Measurements from ENCODE around the gene FHL2. TPM values are rescaled to one million over a fixed set of nuclear protein-coding genes. Genes with fewer than 3 reads are reported as not detected.

The FHL2 gene
- total and polyA plus RNA-seq, 4 experiments from 2014 or later, result 0.23 to 0.87 (median 0.33) TPM; not detected in 1

DNA sequence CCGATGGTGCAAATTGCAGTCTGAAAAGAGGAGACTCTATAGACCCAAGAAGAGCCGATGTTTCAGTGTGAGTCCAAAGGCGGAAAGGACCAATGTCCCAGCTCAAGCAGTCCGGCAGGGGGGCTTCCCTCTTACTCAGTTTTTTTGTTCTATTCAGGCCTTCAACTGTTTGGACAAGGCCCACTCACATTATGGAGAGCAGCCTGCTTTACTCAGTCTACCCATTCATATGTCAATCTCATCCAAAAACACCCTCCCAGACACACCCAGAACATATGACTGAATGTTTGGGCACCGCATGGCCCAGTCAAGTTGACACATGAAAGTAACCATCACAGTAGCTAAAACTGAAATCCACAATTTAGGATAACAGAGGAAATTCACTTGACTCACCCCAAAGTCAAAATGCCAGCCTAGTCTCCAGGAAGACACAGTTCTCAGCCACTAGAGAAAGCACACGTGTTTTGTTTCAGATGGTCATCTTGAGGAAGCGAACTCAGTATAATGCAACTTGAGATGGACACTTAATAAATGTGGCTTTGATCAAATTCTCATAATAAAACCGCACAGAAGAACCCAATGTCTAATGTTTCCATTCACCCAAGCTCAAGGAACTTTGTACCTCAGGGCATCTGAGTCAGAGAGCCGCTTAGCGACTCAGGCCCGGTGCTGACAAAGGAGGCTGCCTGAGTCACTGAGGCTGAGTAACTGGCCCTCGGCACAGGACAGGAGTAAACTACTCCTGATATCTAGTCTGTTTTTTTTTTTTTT, 2.4 kb downstream of the FHL2 start:
- no peak overlapping the region for H3K4me3 Mint-ChIP-seq
- H3K27me3 Mint-ChIP-seq, result peaks cover 18 to 27% of the 10 kb centered on the region in 2 donors
- no peak for DNase-seq
- Histone ChIP-seq H3K27me3 (ENCODE audit: insufficient read depth, low read length) (no peaks in the 10 kb centered on the region), H3K4me3 (ENCODE audit: low read length in 2 of 2) (no peak overlapping the region), H3K36me3 (ENCODE audit: insufficient read depth, low read length) (no peaks in the 10 kb centered on the region), H3K9me3 (ENCODE audit: control insufficient read depth in 1 of 2, low read length in 2 of 2) (no peaks in the 10 kb centered on the region), H3K4me1 (ENCODE audit: insufficient read depth, low read length) (peaks cover 13% of the 10 kb centered on the region), H3K27ac (ENCODE audit: low read depth, low read length) (no peak overlapping the region)
- H3K27ac Mint-ChIP-seq, result no peak overlapping the region
- H3K4me1 Mint-ChIP-seq, result peaks cover 0 to 10% (median 5%) of the 10 kb centered on the region in 4 donors
- ChIA-PET CTCF (ENCODE audit: partially characterized antibody) (no interaction called here), POLR2A (ENCODE audit: partially characterized antibody) (no interaction called here)
- intact Hi-C loops (cut with micrococcal nuclease), result no loop called here
- H3K9me3 Mint-ChIP-seq, result no peaks in the 10 kb centered on the region
- no peaks in the 10 kb centered on the region for H3K36me3 Mint-ChIP-seq

DNA sequence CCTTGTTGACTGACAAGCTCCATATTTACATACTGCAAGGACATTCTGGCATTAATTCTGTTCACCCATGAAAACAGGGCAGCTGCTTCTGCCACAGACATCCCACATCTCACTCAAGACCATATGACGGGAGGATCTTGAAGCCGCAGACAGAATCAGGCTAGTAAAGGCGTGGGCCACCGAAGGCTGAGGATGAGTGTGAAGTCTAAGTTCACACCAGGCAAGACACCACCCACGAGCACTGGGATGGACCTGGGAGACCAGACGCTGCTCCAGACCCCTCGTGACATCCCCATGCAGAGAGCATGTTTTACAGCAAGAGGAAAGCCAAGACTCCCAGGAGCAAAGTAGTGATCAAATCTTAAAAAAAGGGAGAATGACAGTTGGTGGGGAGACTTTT, 3.2 kb downstream of the FHL2 start:
- Mint-ChIP-seq H3K36me3 (no peaks in the 10 kb centered on the region), H3K27me3 (peaks cover 16 to 25% of the 10 kb centered on the region in 2 donors), H3K4me1 (peaks cover 0 to 10% (median 5%) of the 10 kb centered on the region in 4 donors), H3K4me3 (no peak overlapping the region), H3K9me3 (no peaks in the 10 kb centered on the region), H3K27ac (no peak overlapping the region)
- Histone ChIP-seq H3K4me3 (ENCODE audit: low read length in 2 of 2) (no peak overlapping the region), H3K4me1 (ENCODE audit: insufficient read depth, low read length) (peaks cover 13% of the 10 kb centered on the region), H3K9me3 (ENCODE audit: control insufficient read depth in 1 of 2, low read length in 2 of 2) (no peaks in the 10 kb centered on the region), H3K27me3 (ENCODE audit: insufficient read depth, low read length) (no peaks in the 10 kb centered on the region), H3K27ac (ENCODE audit: low read depth, low read length) (no peak overlapping the region), H3K36me3 (ENCODE audit: insufficient read depth, low read length) (no peaks in the 10 kb centered on the region)
- ChIA-PET CTCF (ENCODE audit: partially characterized antibody) (no interaction called here), POLR2A (ENCODE audit: partially characterized antibody) (no interaction called here)
- no peak for DNase-seq
- intact Hi-C loops (cut with micrococcal nuclease), result no loop called here

DNA sequence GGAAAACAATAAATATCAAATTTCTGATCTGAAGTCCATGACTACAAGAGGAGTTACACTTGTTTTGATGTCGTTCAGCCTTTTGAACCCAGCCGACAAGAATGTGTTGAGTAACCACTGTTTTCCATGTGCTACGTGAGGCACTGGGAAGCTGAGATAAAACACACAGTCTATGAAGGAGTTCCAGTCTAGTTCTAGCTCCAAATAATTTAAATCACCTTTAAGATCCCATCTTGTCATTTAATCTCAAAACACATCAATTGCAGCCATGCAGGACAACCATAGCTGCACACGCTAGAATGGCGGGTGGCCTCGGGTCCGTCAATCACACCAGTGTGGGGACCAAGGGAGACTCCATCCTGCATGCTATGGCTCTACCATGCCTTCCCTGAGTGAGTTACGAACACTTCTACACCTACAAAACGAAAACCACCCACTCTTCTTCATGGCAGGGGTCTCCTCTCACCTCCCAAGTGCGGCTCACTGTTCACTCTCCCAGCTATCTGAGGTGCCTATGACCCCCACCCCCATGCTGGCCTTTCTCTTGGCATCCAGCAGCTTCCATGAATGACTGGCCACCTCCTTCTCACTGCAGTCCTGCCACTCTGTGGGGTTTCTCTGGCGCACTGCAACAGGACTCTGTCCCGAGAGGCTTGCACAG, 3.8 kb downstream of the FHL2 start:
- CTCF ChIA-PET (ENCODE audit: partially characterized antibody), result no interaction called here
- Mint-ChIP-seq H3K4me1 (peaks cover 0 to 10% (median 5%) of the 10 kb centered on the region in 4 donors), H3K4me3 (no peak overlapping the region), H3K27me3 (peaks cover 13 to 22% of the 10 kb centered on the region in 2 donors), H3K36me3 (no peaks in the 10 kb centered on the region), H3K27ac (no peak overlapping the region), H3K9me3 (no peaks in the 10 kb centered on the region)
- no peaks in the 10 kb centered on the region for H3K27me3 ChIP-seq (ENCODE audit: insufficient read depth, low read length)
- H3K36me3 ChIP-seq (ENCODE audit: insufficient read depth, low read length), result no peaks in the 10 kb centered on the region
- DNase-seq, result no peak
- POLR2A ChIA-PET (ENCODE audit: partially characterized antibody), result no interaction called here
- no peaks in the 10 kb centered on the region for H3K9me3 ChIP-seq (ENCODE audit: control insufficient read depth in 1 of 2, low read length in 2 of 2)
- intact Hi-C loops (cut with micrococcal nuclease), result no loop called here
- H3K4me3 ChIP-seq (ENCODE audit: low read length in 2 of 2), result no peak overlapping the region
- H3K4me1 ChIP-seq (ENCODE audit: insufficient read depth, low read length), result peaks cover 13% of the 10 kb centered on the region
- H3K27ac ChIP-seq (ENCODE audit: low read depth, low read length), result no peak overlapping the region

DNA sequence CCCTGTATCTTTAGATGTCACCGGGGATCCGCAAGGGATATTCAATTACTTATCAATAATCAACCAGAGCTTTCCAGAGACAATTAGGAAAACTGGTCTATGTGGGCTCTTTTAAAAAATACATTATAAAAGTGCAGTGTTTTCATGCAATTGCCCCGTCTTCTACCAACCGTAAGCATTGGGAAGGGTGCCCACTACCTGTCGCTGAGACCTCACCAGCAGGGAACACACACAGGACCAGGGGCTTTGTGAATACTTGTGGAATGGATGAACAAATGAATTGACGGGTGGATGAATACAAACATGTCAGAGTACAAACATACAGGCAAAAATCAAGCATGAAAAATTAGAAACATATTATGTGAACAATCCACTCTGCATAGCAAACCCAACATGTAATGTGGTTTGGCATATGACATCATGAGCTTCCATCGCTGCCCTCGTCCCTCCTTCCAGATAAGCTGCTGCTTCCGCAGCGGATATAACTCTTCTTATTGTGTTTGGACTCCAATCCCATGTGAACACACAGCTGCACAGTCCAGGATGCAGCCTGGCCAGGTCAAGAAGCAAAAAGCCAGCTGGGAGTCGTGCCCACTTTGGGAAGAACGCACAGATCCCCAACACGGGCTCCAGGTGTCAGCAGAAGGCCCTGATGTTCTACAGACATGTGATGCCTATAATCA, 5.3 kb downstream of the FHL2 start:
- ChIA-PET CTCF (ENCODE audit: partially characterized antibody) (no interaction called here), POLR2A (ENCODE audit: partially characterized antibody) (no interaction called here)
- Histone ChIP-seq H3K4me1 (ENCODE audit: insufficient read depth, low read length) (peaks cover 3% of the 10 kb centered on the region), H3K9me3 (ENCODE audit: control insufficient read depth in 1 of 2, low read length in 2 of 2) (no peaks in the 10 kb centered on the region), H3K36me3 (ENCODE audit: insufficient read depth, low read length) (no peaks in the 10 kb centered on the region), H3K27ac (ENCODE audit: low read depth, low read length) (no peak overlapping the region), H3K27me3 (ENCODE audit: insufficient read depth, low read length) (no peaks in the 10 kb centered on the region), H3K4me3 (ENCODE audit: low read length in 2 of 2) (no peak overlapping the region)
- Mint-ChIP-seq H3K9me3 (no peaks in the 10 kb centered on the region), H3K4me1 (peaks cover 0 to 5% (median 3%) of the 10 kb centered on the region in 4 donors), H3K27me3 (peaks cover 6 to 14% of the 10 kb centered on the region in 2 donors), H3K4me3 (no peak overlapping the region), H3K36me3 (no peaks in the 10 kb centered on the region), H3K27ac (peak overlapping the region in 1 of 7 donors; percentile 79)
- intact Hi-C loops (cut with micrococcal nuclease), result no loop called here
- no peak for DNase-seq

DNA sequence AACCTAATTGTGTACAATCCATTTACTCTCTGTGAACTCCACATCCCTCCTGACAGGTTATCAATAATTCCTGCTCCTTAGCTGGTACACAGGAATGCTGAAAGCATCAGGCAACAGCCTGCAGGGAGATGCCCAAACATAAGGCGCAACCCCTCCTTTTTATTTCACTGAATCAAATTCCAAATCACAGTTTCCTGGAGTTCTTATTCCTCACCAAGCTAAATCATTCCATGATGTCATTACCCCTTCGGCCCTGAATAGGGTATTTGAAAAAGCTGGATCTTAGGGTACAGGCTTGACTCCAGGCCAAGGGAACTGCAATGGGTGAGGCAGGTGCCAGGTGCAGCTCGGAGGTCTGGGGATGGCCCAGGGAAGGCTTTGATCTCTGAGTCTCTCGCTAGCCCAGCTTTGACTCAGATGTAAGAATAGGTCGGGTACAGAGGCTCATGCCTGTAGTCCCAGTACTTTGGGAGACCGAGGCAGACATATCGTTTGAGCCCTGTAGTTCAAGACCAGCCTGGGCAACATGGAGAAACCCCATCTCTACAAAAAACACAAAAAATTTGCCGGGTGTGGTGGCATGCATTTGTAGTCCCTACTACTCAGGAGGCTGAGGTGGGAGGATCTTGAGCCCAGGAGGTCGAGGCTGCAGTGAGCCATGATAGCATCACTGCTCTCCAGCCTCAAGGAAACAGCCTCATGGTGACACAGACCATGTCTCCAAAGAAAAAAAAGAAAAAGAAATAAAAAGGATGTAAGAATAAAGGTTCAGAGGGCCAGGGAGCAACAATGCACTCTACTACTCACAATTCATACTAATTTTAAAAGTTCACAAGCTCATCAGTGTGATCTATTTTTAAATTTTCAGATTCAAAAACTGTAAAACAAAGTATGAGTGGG, 6.8 kb downstream of the FHL2 start:
- ChIA-PET POLR2A (ENCODE audit: partially characterized antibody) (no interaction called here), CTCF (ENCODE audit: partially characterized antibody) (interaction anchor here (0.9 to 1.0 kb wide), 2 partner anchors 67 to 135 kb away, joined by 3 to 6 read pairs; no protein-coding TSS in a partner anchor)
- no peak overlapping the region for H3K4me3 Mint-ChIP-seq
- no peaks in the 10 kb centered on the region for H3K4me1 Mint-ChIP-seq
- no peaks in the 10 kb centered on the region for H3K36me3 ChIP-seq (ENCODE audit: insufficient read depth, low read length)
- H3K27ac Mint-ChIP-seq, result peak overlapping the region in 1 of 7 donors; percentile 46
- H3K27me3 Mint-ChIP-seq, result peaks cover 4 to 11% of the 10 kb centered on the region in 2 donors
- no peaks in the 10 kb centered on the region for H3K27me3 ChIP-seq (ENCODE audit: insufficient read depth, low read length)
- no peak overlapping the region for H3K4me3 ChIP-seq (ENCODE audit: low read length in 2 of 2)
- H3K36me3 Mint-ChIP-seq, result no peaks in the 10 kb centered on the region
- H3K9me3 ChIP-seq (ENCODE audit: control insufficient read depth in 1 of 2, low read length in 2 of 2), result no peaks in the 10 kb centered on the region
- H3K27ac ChIP-seq (ENCODE audit: low read depth, low read length), result no peak overlapping the region
- DNase-seq, result no peak
- no peaks in the 10 kb centered on the region for H3K9me3 Mint-ChIP-seq
- H3K4me1 ChIP-seq (ENCODE audit: insufficient read depth, low read length), result no peaks in the 10 kb centered on the region
- intact Hi-C loops (cut with micrococcal nuclease), result no loop called here

DNA sequence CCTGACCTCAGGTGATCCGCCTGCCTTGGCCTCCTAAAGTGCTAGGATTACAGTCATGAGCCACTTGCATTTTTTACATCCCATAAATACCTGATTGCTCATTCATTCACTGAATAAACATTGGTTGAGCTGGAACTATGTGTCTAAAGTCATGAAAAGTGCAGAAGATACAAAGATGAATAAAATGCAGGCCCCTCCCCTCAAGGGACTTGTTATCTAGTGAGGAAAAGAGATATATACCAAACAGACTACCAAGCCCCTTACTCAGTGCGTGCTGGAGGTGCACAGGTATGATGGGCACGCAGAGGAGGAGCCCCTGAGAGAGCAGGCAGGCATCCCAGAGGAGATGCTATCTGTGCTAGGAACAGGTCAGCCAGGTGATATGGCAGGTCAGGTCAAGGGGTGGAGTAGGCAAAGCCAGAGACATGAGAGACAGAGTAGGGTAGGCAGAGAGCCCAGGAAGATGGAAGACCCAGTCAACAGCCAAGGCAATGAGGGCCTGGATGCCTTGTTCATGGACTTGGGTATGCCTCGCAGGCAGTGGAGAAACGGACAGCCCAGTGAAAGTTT, 7.7 kb downstream of the FHL2 start:
- H3K4me1 ChIP-seq (ENCODE audit: insufficient read depth, low read length), result no peaks in the 10 kb centered on the region
- DNase-seq, result no peak
- no peak overlapping the region for H3K27ac ChIP-seq (ENCODE audit: low read depth, low read length)
- POLR2A ChIA-PET (ENCODE audit: partially characterized antibody), result no interaction called here
- intact Hi-C loops (cut with micrococcal nuclease), result no loop called here
- no peaks in the 10 kb centered on the region for H3K27me3 ChIP-seq (ENCODE audit: insufficient read depth, low read length)
- Mint-ChIP-seq H3K4me1 (no peaks in the 10 kb centered on the region), H3K36me3 (no peaks in the 10 kb centered on the region), H3K4me3 (no peak overlapping the region), H3K27me3 (peaks cover 2 to 5% of the 10 kb centered on the region in 2 donors), H3K9me3 (no peaks in the 10 kb centered on the region), H3K27ac (peak overlapping the region in 1 of 7 donors; percentile 62)
- H3K4me3 ChIP-seq (ENCODE audit: low read length in 2 of 2), result no peak overlapping the region
- no peaks in the 10 kb centered on the region for H3K36me3 ChIP-seq (ENCODE audit: insufficient read depth, low read length)
- CTCF ChIA-PET (ENCODE audit: partially characterized antibody), result interaction anchor here (1.2 kb wide), 1 partner anchor 23 kb away, joined by 3 read pairs; no protein-coding TSS in a partner anchor
- H3K9me3 ChIP-seq (ENCODE audit: control insufficient read depth in 1 of 2, low read length in 2 of 2), result no peaks in the 10 kb centered on the region
